Measurements from ENCODE around the gene KRTAP5-7. TPM values are rescaled to one million over a fixed set of nuclear protein-coding genes. Genes with fewer than 3 reads are reported as not detected.

The KRTAP5-7 gene
- polyA plus RNA-seq, 1 donor from 2014 or later = 0.56 TPM

DNA sequence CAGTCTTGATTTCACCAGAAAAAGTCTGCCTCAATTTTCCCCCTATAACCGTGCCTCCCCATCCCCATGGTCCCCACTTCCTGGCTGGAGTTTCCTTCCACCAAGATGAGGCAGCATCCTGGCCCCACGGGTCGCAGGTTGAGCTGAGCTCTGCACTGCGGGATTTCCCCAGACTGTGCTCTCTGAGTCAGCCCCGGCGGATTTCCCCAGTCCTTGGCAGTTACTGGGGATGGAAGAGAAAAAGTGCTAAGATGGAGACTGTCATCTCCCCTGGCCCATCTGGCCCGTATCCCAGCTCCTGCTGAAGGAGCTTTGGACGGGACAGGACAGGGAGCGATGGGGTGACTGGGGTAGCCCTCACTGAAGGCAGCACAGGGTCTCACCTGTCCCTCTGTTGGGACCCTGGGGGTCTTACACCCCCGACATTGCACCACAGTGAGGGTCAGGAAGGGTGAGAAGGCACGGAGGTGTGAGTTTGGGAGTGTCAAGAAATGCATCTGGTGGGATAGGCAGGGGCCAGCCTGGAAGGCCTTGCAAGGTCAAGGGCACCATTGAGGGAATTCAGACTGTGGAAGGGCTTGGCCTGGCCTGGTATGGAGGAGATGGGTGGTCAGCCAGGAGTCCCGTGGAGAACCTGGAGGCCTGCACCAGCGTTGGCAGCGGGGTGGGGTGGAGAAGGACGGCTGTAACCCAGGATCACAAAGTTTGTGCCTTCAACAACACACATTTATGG, 37.6 kb upstream of the KRTAP5-7 start:
- no peaks in the 10 kb centered on the region for H3K27me3 ChIP-seq (ENCODE audit: insufficient read depth, low read depth, low read length)
- TF ChIP-seq, protein P1, sequence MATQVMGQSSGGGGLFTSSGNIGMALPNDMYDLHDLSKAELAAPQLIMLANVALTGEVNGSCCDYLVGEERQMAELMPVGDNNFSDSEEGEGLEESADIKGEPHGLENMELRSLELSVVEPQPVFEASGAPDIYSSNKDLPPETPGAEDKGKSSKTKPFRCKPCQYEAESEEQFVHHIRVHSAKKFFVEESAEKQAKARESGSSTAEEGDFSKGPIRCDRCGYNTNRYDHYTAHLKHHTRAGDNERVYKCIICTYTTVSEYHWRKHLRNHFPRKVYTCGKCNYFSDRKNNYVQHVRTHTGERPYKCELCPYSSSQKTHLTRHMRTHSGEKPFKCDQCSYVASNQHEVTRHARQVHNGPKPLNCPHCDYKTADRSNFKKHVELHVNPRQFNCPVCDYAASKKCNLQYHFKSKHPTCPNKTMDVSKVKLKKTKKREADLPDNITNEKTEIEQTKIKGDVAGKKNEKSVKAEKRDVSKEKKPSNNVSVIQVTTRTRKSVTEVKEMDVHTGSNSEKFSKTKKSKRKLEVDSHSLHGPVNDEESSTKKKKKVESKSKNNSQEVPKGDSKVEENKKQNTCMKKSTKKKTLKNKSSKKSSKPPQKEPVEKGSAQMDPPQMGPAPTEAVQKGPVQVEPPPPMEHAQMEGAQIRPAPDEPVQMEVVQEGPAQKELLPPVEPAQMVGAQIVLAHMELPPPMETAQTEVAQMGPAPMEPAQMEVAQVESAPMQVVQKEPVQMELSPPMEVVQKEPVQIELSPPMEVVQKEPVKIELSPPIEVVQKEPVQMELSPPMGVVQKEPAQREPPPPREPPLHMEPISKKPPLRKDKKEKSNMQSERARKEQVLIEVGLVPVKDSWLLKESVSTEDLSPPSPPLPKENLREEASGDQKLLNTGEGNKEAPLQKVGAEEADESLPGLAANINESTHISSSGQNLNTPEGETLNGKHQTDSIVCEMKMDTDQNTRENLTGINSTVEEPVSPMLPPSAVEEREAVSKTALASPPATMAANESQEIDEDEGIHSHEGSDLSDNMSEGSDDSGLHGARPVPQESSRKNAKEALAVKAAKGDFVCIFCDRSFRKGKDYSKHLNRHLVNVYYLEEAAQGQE (IDR thresholded peaks at IDR 0.05; ENCODE audit: borderline replicate concordance) = no peak
- no peak for TF ChIP-seq SMC3 (conservative IDR thresholded peaks at IDR 0.05; ENCODE audit: poor library complexity)
- TF ChIP-seq TAF1 (IDR thresholded peaks at IDR 0.05; ENCODE audit: low read depth) = no peak
- no peak for TF ChIP-seq EZH2 (IDR thresholded peaks at IDR 0.05; ENCODE audit: borderline replicate concordance, insufficient read depth, low read length, poor library complexity, severe bottlenecking)
- TF ChIP-seq, protein P2, sequence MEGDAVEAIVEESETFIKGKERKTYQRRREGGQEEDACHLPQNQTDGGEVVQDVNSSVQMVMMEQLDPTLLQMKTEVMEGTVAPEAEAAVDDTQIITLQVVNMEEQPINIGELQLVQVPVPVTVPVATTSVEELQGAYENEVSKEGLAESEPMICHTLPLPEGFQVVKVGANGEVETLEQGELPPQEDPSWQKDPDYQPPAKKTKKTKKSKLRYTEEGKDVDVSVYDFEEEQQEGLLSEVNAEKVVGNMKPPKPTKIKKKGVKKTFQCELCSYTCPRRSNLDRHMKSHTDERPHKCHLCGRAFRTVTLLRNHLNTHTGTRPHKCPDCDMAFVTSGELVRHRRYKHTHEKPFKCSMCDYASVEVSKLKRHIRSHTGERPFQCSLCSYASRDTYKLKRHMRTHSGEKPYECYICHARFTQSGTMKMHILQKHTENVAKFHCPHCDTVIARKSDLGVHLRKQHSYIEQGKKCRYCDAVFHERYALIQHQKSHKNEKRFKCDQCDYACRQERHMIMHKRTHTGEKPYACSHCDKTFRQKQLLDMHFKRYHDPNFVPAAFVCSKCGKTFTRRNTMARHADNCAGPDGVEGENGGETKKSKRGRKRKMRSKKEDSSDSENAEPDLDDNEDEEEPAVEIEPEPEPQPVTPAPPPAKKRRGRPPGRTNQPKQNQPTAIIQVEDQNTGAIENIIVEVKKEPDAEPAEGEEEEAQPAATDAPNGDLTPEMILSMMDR (IDR thresholded peaks at IDR 0.05; ENCODE audit: poor library complexity, severe bottlenecking) = no peak
- TF ChIP-seq RAD21 (conservative IDR thresholded peaks at IDR 0.05) = no peak
- TF ChIP-seq EP300 (conservative IDR thresholded peaks at IDR 0.05; ENCODE audit: poor library complexity, severe bottlenecking) = no peak
- TF ChIP-seq MXI1 (conservative IDR thresholded peaks at IDR 0.05; ENCODE audit: poor library complexity, severe bottlenecking) = no peak
- no peak for TF ChIP-seq POLR2AphosphoS5 (IDR thresholded peaks at IDR 0.05)
- no peaks in the 10 kb centered on the region for H3K9me2 ChIP-seq (ENCODE audit: insufficient read depth, low read length)
- H3K79me2 ChIP-seq (replicated peaks; ENCODE audit: insufficient read depth, low read length) = no peaks in the 10 kb centered on the region
- no peaks in the 10 kb centered on the region for H4K20me1 ChIP-seq (ENCODE audit: insufficient read depth)
- H2AFZ ChIP-seq (ENCODE audit: low read depth, low read length) = no peak overlapping the region
- H3K27ac ChIP-seq (ENCODE audit: low read length) = no peak overlapping the region
- no peaks in the 10 kb centered on the region for H3K9me3 ChIP-seq (ENCODE audit: low read length)
- H3K4me3 ChIP-seq (ENCODE audit: low read length) = no peak overlapping the region
- H3K36me3 ChIP-seq (ENCODE audit: insufficient read depth, low read length) = no peaks in the 10 kb centered on the region
- no peaks in the 10 kb centered on the region for H3F3A ChIP-seq (ENCODE audit: insufficient read depth, low read length, poor library complexity, severe bottlenecking)
- H3K9ac ChIP-seq (ENCODE audit: low read length) = no peak overlapping the region
- no peak overlapping the region for H3K4me2 ChIP-seq (ENCODE audit: low read length)

DNA sequence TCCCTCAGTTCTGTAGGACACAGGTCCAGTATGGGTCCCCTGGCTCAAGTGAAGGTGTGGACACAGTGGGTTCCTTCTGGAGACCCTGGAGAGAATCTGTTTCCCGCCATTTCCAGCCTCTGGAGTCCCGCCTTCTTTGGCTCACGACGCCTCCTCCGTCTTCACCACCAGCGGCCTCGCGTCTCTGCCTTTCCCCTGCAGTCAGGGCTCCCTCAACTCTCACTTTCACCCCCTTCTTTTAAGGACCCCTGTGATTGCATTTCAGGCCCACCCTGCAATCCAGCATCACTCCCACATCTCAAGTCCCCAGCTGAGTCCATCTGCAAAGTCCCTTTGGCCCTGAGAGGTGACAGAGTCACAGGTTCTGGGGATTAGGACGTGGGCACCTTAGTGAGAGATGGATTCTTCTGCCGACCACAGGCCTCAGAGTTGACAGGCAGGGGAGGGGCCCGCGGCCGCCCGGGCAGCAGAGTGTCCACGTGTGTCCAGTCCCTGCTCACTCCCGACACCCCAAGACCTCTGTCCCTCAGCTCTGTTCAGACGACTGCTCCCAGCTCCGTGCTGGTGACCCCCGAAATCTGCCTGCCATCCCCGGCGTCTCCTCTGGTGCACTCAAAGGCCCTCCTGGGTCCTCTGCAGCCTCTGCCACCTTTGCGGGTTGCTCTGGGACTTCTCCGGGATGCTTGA, 36.9 kb upstream of the KRTAP5-7 start:
- Histone ChIP-seq H2AFZ (ENCODE audit: low read depth, low read length) (no peak overlapping the region), H3K9me3 (ENCODE audit: low read length) (no peaks in the 10 kb centered on the region), H3K27ac (ENCODE audit: low read length) (no peak overlapping the region), H3K4me2 (ENCODE audit: low read length) (no peak overlapping the region), H3K79me2 (replicated peaks; ENCODE audit: insufficient read depth, low read length) (no peaks in the 10 kb centered on the region), H4K20me1 (ENCODE audit: insufficient read depth) (no peaks in the 10 kb centered on the region), H3K36me3 (ENCODE audit: insufficient read depth, low read length) (no peaks in the 10 kb centered on the region), H3F3A (ENCODE audit: insufficient read depth, low read length, poor library complexity, severe bottlenecking) (no peaks in the 10 kb centered on the region), H3K9me2 (ENCODE audit: insufficient read depth, low read length) (no peaks in the 10 kb centered on the region), H3K4me3 (ENCODE audit: low read length) (no peak overlapping the region), H3K27me3 (ENCODE audit: insufficient read depth, low read depth, low read length) (no peaks in the 10 kb centered on the region), H3K9ac (ENCODE audit: low read length) (no peak overlapping the region)
- no peak for TF ChIP-seq SMC3 (conservative IDR thresholded peaks at IDR 0.05; ENCODE audit: poor library complexity)
- TF ChIP-seq MXI1 (conservative IDR thresholded peaks at IDR 0.05; ENCODE audit: poor library complexity, severe bottlenecking) = no peak
- TF ChIP-seq, protein P1 (IDR thresholded peaks at IDR 0.05; ENCODE audit: borderline replicate concordance) = no peak
- TF ChIP-seq, protein P2 (IDR thresholded peaks at IDR 0.05; ENCODE audit: poor library complexity, severe bottlenecking) = no peak
- TF ChIP-seq POLR2AphosphoS5 (IDR thresholded peaks at IDR 0.05) = no peak
- TF ChIP-seq EZH2 (IDR thresholded peaks at IDR 0.05; ENCODE audit: borderline replicate concordance, insufficient read depth, low read length, poor library complexity, severe bottlenecking) = no peak
- TF ChIP-seq EP300 (conservative IDR thresholded peaks at IDR 0.05; ENCODE audit: poor library complexity, severe bottlenecking) = no peak
- no peak for TF ChIP-seq TAF1 (IDR thresholded peaks at IDR 0.05; ENCODE audit: low read depth)
- no peak for TF ChIP-seq RAD21 (conservative IDR thresholded peaks at IDR 0.05)

Data from neural cell (in vitro differentiated cells).